ENCODE results near the gene TGM5.

TGM5 gene

GRCh38 chr15:43242616-43243015 lies 24.1 kb downstream of the TGM5 start:
- DNase-seq (ENCODE audit: low spot score), result no peak
- in situ Hi-C loops (cut with MboI; ENCODE audit: low pct_unique_long_range_greater_than_20kb, low sequenced_read_pairs, unreplicated experiment), result no loop called here
- TF ChIP-seq, protein P1, sequence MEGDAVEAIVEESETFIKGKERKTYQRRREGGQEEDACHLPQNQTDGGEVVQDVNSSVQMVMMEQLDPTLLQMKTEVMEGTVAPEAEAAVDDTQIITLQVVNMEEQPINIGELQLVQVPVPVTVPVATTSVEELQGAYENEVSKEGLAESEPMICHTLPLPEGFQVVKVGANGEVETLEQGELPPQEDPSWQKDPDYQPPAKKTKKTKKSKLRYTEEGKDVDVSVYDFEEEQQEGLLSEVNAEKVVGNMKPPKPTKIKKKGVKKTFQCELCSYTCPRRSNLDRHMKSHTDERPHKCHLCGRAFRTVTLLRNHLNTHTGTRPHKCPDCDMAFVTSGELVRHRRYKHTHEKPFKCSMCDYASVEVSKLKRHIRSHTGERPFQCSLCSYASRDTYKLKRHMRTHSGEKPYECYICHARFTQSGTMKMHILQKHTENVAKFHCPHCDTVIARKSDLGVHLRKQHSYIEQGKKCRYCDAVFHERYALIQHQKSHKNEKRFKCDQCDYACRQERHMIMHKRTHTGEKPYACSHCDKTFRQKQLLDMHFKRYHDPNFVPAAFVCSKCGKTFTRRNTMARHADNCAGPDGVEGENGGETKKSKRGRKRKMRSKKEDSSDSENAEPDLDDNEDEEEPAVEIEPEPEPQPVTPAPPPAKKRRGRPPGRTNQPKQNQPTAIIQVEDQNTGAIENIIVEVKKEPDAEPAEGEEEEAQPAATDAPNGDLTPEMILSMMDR (IDR thresholded peaks at IDR 0.05; ENCODE audit: extremely low read depth, insufficient read depth, missing control alignments), result no peak

- in situ Hi-C loops (cut with MboI; ENCODE audit: low pct_unique_long_range_greater_than_20kb, low sequenced_read_pairs, unreplicated experiment), result no loop called here
- no peak for DNase-seq (ENCODE audit: low spot score)
- TF ChIP-seq, protein P1 (IDR thresholded peaks at IDR 0.05; ENCODE audit: extremely low read depth, insufficient read depth, missing control alignments), result no peak
Measured at GRCh38 chr15:43241100-43241499, 25.6 kb downstream of the TGM5 start.

GRCh38 chr15:43239732-43240491 lies 26.8 kb downstream of the TGM5 start:
- peak; percentile 62 for DNase-seq (ENCODE audit: low spot score)
- in situ Hi-C loops (cut with MboI; ENCODE audit: low pct_unique_long_range_greater_than_20kb, low sequenced_read_pairs, unreplicated experiment), result loop anchor here (10.0 kb wide), 1 partner anchor 45 kb away; no protein-coding TSS in a partner anchor
- TF ChIP-seq, protein P1 (IDR thresholded peaks at IDR 0.05; ENCODE audit: extremely low read depth, insufficient read depth, missing control alignments), result no peak

DNA sequence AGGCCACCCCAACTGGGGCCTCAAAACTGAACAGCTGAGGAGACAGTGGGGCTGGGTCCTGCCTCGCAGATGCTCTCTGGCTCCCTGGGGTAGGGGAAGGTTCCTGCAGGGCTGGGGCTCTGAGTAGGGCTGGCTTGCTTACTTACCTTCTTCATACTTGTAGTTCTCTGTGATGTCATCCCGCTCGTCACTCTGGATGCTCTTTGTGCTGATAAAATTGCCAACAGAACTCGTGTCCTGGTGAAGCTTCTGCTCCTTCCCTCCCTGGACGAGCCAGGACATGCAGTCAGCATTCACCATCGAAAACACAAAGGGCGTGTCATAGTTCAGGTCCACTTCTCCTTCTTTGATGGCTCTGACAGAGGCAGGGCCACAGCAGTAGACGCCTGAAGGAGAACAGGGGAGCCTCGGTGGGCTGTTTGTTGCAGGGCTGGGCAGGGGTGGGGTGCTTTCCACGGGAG lies 28.0 kb downstream of the TGM5 start:
- in situ Hi-C loops (cut with MboI; ENCODE audit: low pct_unique_long_range_greater_than_20kb, low sequenced_read_pairs, unreplicated experiment), result loop anchor here (10.0 kb wide), 1 partner anchor 46 kb away; no protein-coding TSS in a partner anchor
- TF ChIP-seq, protein P1 (IDR thresholded peaks at IDR 0.05; ENCODE audit: extremely low read depth, insufficient read depth, missing control alignments), result no peak
- DNase-seq (ENCODE audit: low spot score), result no peak

- no peak for DNase-seq (ENCODE audit: low spot score)
- in situ Hi-C loops (cut with MboI; ENCODE audit: low pct_unique_long_range_greater_than_20kb, low sequenced_read_pairs, unreplicated experiment), result loop anchor here (10.0 kb wide), 1 partner anchor 47 kb away; no protein-coding TSS in a partner anchor
- TF ChIP-seq, protein P1 (IDR thresholded peaks at IDR 0.05; ENCODE audit: extremely low read depth, insufficient read depth, missing control alignments), result no peak
Measured at GRCh38 chr15:43237842-43238470, 28.8 kb downstream of the TGM5 start.

DNA sequence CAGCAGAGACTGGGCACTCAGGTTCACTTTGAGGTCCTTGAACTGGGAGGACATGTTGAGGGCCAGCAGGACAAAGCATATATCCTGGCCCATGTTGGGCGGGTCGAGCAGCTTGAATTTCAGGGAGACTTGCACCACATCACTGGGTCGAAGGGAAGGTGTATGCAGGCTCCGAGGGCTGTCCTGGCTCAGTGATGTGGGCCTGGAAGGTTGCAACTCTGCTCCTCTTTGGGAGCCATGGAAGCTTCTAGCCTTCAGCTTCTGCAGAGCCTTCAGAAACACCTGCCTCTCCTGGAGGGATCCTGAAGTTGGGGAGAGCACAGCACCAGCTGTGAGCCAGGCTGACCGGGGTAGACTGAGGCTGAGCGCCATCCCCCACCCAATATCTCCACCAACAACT lies 31.2 kb downstream of the TGM5 start:
- TF ChIP-seq, protein P1 (IDR thresholded peaks at IDR 0.05; ENCODE audit: extremely low read depth, insufficient read depth, missing control alignments), result no peak
- in situ Hi-C loops (cut with MboI; ENCODE audit: low pct_unique_long_range_greater_than_20kb, low sequenced_read_pairs, unreplicated experiment), result loop anchor here (10.0 kb wide), 1 partner anchor 49 kb away; no protein-coding TSS in a partner anchor
- no peak for DNase-seq (ENCODE audit: low spot score)
